GM10266 (cell line): Measurements from ENCODE around the gene ZSCAN20.
"Not testable (repeated sequence)": the region's sequence is repeated elsewhere in the genome, so short reads cannot be mapped to it uniquely, and the experiment has no call there.

ENCODE experiments used
- DNase-seq: peaks from one replicate; pipeline ENCODE4 v3.0.0; 2012; ENCODE audit errors: extremely low spot score
- CTCF ChIP-seq: IDR thresholded peaks from 2 replicates; pipeline ENCODE4 v1.5.1; 2012; ENCODE audit warnings: mild to moderate bottlenecking, low read depth; ENCODE audit not compliant: control insufficient read depth, insufficient read depth; ENCODE audit errors: missing control alignments

ZSCAN20 gene

GRCh38 chr1:33502726-33503125 is 30.3 kb downstream of the ZSCAN20 start:
- no peak for DNase-seq
- no peak for TF ChIP-seq CTCF

DNA sequence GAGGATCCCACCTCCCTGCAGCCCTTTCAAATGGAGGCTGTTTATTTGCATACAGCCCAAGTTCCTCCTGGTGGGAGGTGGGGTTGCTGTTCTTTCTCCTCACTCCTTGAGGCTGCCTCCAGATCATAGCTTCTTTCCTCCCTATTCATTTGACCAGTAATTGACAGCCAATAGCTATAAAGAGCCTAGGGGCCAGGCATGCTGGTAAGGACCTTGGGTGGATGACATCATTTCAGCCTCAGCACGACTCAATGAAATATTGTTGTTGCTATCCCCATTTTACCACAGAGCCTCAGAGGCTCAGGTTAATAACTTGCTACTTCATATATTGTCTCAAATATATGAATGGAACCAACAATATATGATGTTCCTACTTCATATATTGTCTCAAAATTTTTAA is 31.1 kb downstream of the ZSCAN20 start:
- TF ChIP-seq CTCF: no peak
- no peak for DNase-seq

DNA sequence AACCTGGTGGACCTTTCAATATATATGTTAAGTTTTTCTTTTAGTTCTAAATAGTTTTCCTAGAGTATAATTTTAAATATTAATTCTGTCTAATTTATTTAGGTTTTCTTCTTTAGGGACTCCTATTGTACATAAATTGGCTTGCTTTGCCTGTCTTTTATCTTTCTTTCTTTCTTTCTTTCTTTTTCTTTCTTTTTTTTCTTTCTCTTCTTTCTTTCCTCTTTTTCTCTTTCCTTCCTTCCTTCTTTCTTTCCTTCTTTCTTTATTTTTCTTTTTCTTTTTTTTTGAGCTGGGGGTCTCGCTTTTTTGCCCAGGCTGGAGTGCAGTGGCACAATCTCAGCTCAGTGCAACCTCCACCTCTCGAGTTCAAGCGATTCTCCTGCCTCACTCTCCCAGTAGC is 35.2 kb downstream of the ZSCAN20 start:
- TF ChIP-seq CTCF: no peak
- no peak for DNase-seq

DNA sequence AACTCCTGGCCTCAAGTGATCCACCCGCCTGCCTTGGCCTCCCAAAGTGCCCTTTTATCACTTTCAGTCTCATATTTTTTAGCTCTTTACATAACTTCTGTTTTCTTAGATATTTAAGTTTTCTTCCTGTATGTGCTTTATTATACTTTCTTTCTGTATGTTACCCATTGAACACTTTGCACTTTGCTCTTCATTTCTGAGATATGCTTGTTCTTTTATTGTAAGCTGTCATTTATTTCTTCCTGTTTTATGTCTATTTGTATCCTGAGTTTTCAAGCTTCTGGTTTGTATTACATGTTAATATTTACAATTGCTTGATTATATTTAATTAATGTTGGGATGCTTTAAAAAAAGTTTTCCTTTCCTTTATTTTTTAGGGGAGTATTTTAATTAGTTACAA is 35.7 kb downstream of the ZSCAN20 start:
- TF ChIP-seq CTCF: no peak
- no peak for DNase-seq

- DNase-seq: not testable (repeated sequence)
Measured at GRCh38 chr1:33509276-33509675, 36.8 kb downstream of the ZSCAN20 start.

GRCh38 chr1:33512226-33513011 is 40.0 kb downstream of the ZSCAN20 start:
- DNase-seq: no peak
- TF ChIP-seq CTCF: no peak

GRCh38 chr1:33515112-33515511 is 42.7 kb downstream of the ZSCAN20 start:
- no peak for TF ChIP-seq CTCF
- no peak for DNase-seq

DNA sequence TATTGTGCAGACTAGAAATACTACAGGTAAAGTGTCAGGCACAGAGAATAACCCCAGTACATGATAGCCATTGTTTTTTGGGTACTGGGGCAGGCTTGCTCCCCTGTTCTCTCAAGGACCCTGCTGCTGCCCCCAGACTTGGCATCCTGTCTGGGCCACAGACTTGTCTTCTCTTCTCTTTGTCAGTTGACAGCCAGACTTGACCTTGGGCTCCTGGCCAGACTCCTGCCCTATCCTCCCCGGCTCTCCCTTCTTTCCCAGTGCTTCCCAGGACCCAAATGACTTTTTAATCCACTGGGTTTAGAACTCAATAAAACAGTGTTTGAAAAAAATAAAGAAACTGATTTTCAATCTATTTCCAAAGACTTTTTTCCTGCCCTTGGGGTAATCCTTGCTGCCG is 43.2 kb downstream of the ZSCAN20 start:
- no peak for TF ChIP-seq CTCF
- no peak for DNase-seq
